ENCODE results near the gene HGFAC.

Gene HGFAC

DNA sequence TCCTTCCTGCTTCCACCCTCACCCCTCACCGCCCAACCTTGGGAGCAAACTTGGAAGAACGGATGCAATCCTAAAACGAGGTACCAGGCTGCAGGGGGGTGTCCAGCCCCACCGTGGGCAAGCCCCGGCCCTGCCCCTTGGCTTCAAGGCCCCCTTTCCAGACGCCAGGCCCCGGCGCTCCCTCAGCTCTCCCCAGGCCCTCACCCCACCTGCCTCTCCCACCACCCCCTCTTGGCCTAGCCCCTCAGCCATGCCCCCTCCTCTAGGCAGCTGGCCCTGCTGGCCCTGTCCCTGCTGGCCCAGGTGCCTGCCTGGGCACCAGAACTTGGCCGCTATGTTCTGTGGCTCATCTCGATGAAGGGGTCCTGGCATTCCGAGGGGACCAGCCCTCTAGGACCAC lies 56.6 kb downstream of the HGFAC start:
- in situ Hi-C loops (cut with HindIII; ENCODE audit: low sequenced_read_pairs): no loop called here

Data from endothelial cell of hepatic sinusoid (primary cell).